HG03175 (cell line): ENCODE measurements around the gene CAMTA1.

Experiments
- ATAC-seq: cut with Tn5 transposase; IDR thresholded peaks from one replicate; pipeline ENCODE4 v1.9.1; 2021; ENCODE audit warnings: mild to moderate bottlenecking, moderate library complexity; ENCODE audit not compliant: unreplicated experiment

CAMTA1 gene

GRCh38 chr1:6971048-6971447 lies 185.8 kb downstream of the CAMTA1 start:
- ATAC-seq, result no peak

GRCh38 chr1:6971699-6972098 lies 186.4 kb downstream of the CAMTA1 start:
- no peak for ATAC-seq

GRCh38 chr1:6972399-6972798 lies 187.1 kb downstream of the CAMTA1 start:
- no peak for ATAC-seq

- ATAC-seq, result no peak
Observed at GRCh38 chr1:6975331-6976043, 190.2 kb downstream of the CAMTA1 start.

- no peak for ATAC-seq
Observed at GRCh38 chr1:6976044-6976375, 190.8 kb downstream of the CAMTA1 start.

GRCh38 chr1:6979003-6979613 lies 193.9 kb downstream of the CAMTA1 start:
- ATAC-seq, result no peak

GRCh38 chr1:6981595-6981994 lies 196.3 kb downstream of the CAMTA1 start:
- no peak for ATAC-seq

GRCh38 chr1:6982443-6982842 lies 197.2 kb downstream of the CAMTA1 start:
- no peak for ATAC-seq

GRCh38 chr1:6982860-6983259 lies 197.6 kb downstream of the CAMTA1 start:
- no peak for ATAC-seq

GRCh38 chr1:6984536-6984935 lies 199.3 kb downstream of the CAMTA1 start:
- no peak for ATAC-seq

GRCh38 chr1:6984986-6985385 lies 199.7 kb downstream of the CAMTA1 start:
- no peak for ATAC-seq

- ATAC-seq, result no peak
Observed at GRCh38 chr1:6985549-6986276, 200.5 kb downstream of the CAMTA1 start.

GRCh38 chr1:6986281-6986680 lies 201.0 kb downstream of the CAMTA1 start:
- ATAC-seq, result no peak

- no peak for ATAC-seq
Observed at GRCh38 chr1:6987940-6988339, 202.7 kb downstream of the CAMTA1 start.

- no peak for ATAC-seq
Observed at GRCh38 chr1:6988796-6989195, 203.5 kb downstream of the CAMTA1 start.

- ATAC-seq, result no peak
Observed at GRCh38 chr1:6989212-6990159, 204.2 kb downstream of the CAMTA1 start.

GRCh38 chr1:6991266-6991665 lies 206.0 kb downstream of the CAMTA1 start:
- no peak for ATAC-seq

GRCh38 chr1:6995789-6996188 lies 210.5 kb downstream of the CAMTA1 start:
- ATAC-seq, result no peak

GRCh38 chr1:6996371-6996770 lies 211.1 kb downstream of the CAMTA1 start:
- ATAC-seq, result no peak

GRCh38 chr1:6996866-6997265 lies 211.6 kb downstream of the CAMTA1 start:
- ATAC-seq, result no peak

- no peak for ATAC-seq
Observed at GRCh38 chr1:6998267-6998666, 213.0 kb downstream of the CAMTA1 start.
